Measurements from ENCODE around the gene UMPS. TPM values are rescaled to one million over a fixed set of nuclear protein-coding genes. Genes with fewer than 3 reads are reported as not detected.

Gene UMPS
- total and polyA plus RNA-seq, 2 experiments from 2014 or later = 25.9 to 37.3 TPM

DNA sequence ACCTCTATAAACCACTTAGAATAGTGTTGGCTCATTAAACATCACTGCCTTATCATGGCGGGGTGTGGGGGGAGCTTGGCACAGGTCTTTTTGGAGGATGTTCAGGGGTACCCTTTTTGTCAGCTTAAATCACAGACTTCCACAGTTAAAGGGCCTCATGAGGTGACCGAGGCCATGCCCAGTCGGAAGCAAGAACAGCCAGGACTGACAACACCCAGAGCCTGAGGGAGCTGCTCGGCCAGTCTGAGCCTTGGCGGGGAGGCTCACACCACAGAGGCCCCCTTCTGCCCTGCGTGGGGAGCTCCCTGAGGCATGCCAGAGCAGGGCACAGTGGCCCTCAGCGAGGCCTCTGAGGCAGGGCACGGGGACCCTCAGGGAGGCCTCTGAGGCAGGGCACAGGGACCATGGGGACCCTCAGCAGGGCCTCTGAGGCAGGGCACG lies 49.5 kb downstream of the UMPS start:
- WGBS (ENCODE audit: low lambda C conversion rate, missing lambda C conversion rate) = 82% methylated on average over 9 of the region's 9 CpGs
- H3K9me3 ChIP-seq (ENCODE audit: low read depth) = no peaks in the 10 kb centered on the region
- TF ChIP-seq EZH2 (IDR thresholded peaks at IDR 0.05; ENCODE audit: borderline replicate concordance) (no peak), EZH2phosphoT487 (IDR thresholded peaks at IDR 0.05; ENCODE audit: low read depth, severe bottlenecking, unreplicated experiment) (no peak)
- TF ChIP-seq, protein P1, sequence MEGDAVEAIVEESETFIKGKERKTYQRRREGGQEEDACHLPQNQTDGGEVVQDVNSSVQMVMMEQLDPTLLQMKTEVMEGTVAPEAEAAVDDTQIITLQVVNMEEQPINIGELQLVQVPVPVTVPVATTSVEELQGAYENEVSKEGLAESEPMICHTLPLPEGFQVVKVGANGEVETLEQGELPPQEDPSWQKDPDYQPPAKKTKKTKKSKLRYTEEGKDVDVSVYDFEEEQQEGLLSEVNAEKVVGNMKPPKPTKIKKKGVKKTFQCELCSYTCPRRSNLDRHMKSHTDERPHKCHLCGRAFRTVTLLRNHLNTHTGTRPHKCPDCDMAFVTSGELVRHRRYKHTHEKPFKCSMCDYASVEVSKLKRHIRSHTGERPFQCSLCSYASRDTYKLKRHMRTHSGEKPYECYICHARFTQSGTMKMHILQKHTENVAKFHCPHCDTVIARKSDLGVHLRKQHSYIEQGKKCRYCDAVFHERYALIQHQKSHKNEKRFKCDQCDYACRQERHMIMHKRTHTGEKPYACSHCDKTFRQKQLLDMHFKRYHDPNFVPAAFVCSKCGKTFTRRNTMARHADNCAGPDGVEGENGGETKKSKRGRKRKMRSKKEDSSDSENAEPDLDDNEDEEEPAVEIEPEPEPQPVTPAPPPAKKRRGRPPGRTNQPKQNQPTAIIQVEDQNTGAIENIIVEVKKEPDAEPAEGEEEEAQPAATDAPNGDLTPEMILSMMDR (IDR thresholded peaks at IDR 0.05; ENCODE audit: poor library complexity) = no peak
- no peak overlapping the region for H3K4me3 ChIP-seq
- no peaks in the 10 kb centered on the region for H3K27me3 ChIP-seq
- no peaks in the 10 kb centered on the region for H3K9me2 ChIP-seq (replicated peaks; ENCODE audit: insufficient read depth)
- no peak for DNase-seq (ENCODE audit: low spot score)
- no peaks in the 10 kb centered on the region for H4K20me1 ChIP-seq (ENCODE audit: insufficient read depth, poor library complexity, severe bottlenecking)
- peak overlapping the region; percentile 57 for H3K4me2 ChIP-seq
- H3K36me3 ChIP-seq (replicated peaks; ENCODE audit: insufficient read depth, low read depth) = no peaks in the 10 kb centered on the region
- peaks cover 26% of the 10 kb centered on the region for H3K4me1 ChIP-seq (ENCODE audit: insufficient read depth)
- H3K79me2 ChIP-seq = no peaks in the 10 kb centered on the region
- no peak overlapping the region for H2AFZ ChIP-seq
- peak overlapping the region; percentile 94 for H3K27ac ChIP-seq

DNA sequence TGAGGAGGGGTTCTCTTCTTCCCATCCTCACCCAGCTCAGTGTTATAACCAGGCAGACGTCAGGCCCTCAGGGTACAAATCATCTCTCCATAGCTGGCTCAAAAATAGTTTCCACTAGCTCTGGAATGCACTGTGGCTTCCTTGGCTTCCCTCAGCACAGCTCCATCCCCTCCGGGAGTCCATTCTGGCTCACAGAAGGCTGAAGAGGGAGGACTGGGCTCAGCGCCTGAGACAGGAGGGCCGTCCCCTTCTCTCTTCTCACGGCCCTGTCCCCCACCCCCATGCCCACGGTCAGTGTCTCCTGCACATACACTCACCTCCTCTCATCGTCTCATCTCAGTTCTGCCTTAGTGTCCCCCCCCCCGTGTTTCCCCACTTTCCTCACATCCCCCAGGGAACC lies 50.1 kb downstream of the UMPS start:
- H3K4me3 ChIP-seq = no peak overlapping the region
- no peaks in the 10 kb centered on the region for H3K79me2 ChIP-seq
- H3K9me3 ChIP-seq (ENCODE audit: low read depth) = no peaks in the 10 kb centered on the region
- H2AFZ ChIP-seq = no peak overlapping the region
- TF ChIP-seq, protein P1 (IDR thresholded peaks at IDR 0.05; ENCODE audit: poor library complexity) = no peak
- TF ChIP-seq EZH2 (IDR thresholded peaks at IDR 0.05; ENCODE audit: borderline replicate concordance) = no peak
- no peak for TF ChIP-seq EZH2phosphoT487 (IDR thresholded peaks at IDR 0.05; ENCODE audit: low read depth, severe bottlenecking, unreplicated experiment)
- H3K4me2 ChIP-seq = peak overlapping the region; percentile 57
- peaks cover 26% of the 10 kb centered on the region for H3K4me1 ChIP-seq (ENCODE audit: insufficient read depth)
- WGBS (ENCODE audit: low lambda C conversion rate, missing lambda C conversion rate) = 34% methylated on average over 7 of the region's 8 CpGs
- H3K9me2 ChIP-seq (replicated peaks; ENCODE audit: insufficient read depth) = no peaks in the 10 kb centered on the region
- H3K27ac ChIP-seq = peak overlapping the region; percentile 94
- H3K27me3 ChIP-seq = no peaks in the 10 kb centered on the region
- H4K20me1 ChIP-seq (ENCODE audit: insufficient read depth, poor library complexity, severe bottlenecking) = no peaks in the 10 kb centered on the region
- H3K36me3 ChIP-seq (replicated peaks; ENCODE audit: insufficient read depth, low read depth) = no peaks in the 10 kb centered on the region
- peak; percentile 71 for DNase-seq (ENCODE audit: low spot score)

DNA sequence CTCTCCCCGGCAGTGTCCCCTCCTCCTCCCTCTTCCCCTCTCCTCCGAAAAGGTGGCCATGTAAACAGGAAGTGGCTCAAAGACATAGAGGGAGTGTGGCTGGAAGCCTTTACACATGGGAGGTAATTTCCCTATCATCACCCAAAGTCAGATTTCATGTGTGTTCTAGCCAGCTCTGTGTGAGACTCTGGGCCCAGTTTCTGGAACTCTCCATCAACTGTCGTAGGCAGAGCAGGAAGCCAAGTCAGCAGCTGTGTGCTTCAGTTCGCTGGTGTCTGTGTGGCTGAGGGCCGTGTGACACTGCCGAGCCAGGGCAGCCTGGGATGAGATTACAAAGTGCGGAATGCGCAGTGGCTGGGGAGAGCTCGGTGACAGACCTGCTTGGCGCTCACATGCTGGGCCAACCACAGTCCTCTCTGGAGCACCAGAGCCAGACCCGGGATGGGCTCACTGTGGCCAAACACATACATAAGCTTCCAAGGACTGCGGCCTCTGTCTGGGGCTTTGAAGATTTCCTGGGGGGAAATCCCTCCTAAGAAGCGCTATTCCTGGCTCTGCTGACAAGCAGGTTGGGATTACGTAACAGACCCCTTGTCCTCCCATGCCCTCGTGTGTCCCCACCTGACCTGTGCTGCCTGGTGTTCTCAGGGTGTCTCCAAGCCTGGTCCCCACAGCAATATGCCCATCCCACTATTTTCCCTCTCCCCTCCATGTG lies 50.7 kb downstream of the UMPS start:
- H3K36me3 ChIP-seq (replicated peaks; ENCODE audit: insufficient read depth, low read depth) = no peaks in the 10 kb centered on the region
- no peaks in the 10 kb centered on the region for H3K27me3 ChIP-seq
- peak; percentile 46 for DNase-seq (ENCODE audit: low spot score)
- H3K27ac ChIP-seq = peak overlapping the region; percentile 94
- no peaks in the 10 kb centered on the region for H3K79me2 ChIP-seq
- no peaks in the 10 kb centered on the region for H3K9me3 ChIP-seq (ENCODE audit: low read depth)
- TF ChIP-seq, protein P1 (IDR thresholded peaks at IDR 0.05; ENCODE audit: poor library complexity) = no peak
- no peak for TF ChIP-seq EZH2phosphoT487 (IDR thresholded peaks at IDR 0.05; ENCODE audit: low read depth, severe bottlenecking, unreplicated experiment)
- no peak for TF ChIP-seq EZH2 (IDR thresholded peaks at IDR 0.05; ENCODE audit: borderline replicate concordance)
- peaks cover 26% of the 10 kb centered on the region for H3K4me1 ChIP-seq (ENCODE audit: insufficient read depth)
- peak overlapping the region; percentile 57 for H3K4me2 ChIP-seq
- no peaks in the 10 kb centered on the region for H3K9me2 ChIP-seq (replicated peaks; ENCODE audit: insufficient read depth)
- no peak overlapping the region for H3K4me3 ChIP-seq
- 46% methylated on average over 14 of the region's 15 CpGs for WGBS (ENCODE audit: low lambda C conversion rate, missing lambda C conversion rate)
- H2AFZ ChIP-seq = no peak overlapping the region
- no peaks in the 10 kb centered on the region for H4K20me1 ChIP-seq (ENCODE audit: insufficient read depth, poor library complexity, severe bottlenecking)

All from hepatocyte (in vitro differentiated cells).